ENCODE measurements around the gene ATP5ME.

ATP5ME gene

DNA sequence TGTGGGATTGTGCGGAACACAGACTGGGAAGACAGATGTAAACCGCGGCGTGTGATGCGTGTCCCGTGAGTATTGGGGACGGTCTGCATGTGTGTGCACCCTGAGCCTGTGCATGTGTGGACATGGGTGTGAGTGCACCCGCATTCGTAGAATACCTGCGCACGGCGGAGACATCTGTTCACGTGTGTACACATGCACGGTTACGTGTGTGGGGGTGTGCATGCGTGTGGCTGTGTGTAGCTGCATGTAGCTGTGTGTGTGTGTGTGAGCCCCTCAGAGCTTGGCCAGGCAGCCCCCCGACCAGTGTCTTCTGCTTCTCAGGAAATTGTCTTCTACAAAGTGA lies 19.6 kb downstream of the ATP5ME start:
- Histone ChIP-seq H3K9me3 (ENCODE audit: insufficient read depth, low read length) (no peaks in the 10 kb centered on the region), H3K27ac (ENCODE audit: low read depth, low read length) (no peak overlapping the region), H3K9ac (ENCODE audit: low read length) (no peak overlapping the region), H3K27me3 (ENCODE audit: low read length) (no peaks in the 10 kb centered on the region), H3K4me2 (ENCODE audit: low read depth, low read length, poor library complexity, severe bottlenecking) (no peak overlapping the region), H3K9me2 (replicated peaks; ENCODE audit: insufficient read depth, low read length) (no peaks in the 10 kb centered on the region), H3K79me2 (ENCODE audit: insufficient read depth, low read length) (no peaks in the 10 kb centered on the region), H4K20me1 (ENCODE audit: low read depth, low read length) (no peaks in the 10 kb centered on the region), H2AFZ (ENCODE audit: low read depth, low read length, severe bottlenecking) (no peak overlapping the region), H3K4me3 (ENCODE audit: insufficient read depth, low read length, poor library complexity, severe bottlenecking) (no peak overlapping the region), H3F3A (ENCODE audit: insufficient read depth) (no peaks in the 10 kb centered on the region), H3K36me3 (ENCODE audit: low read length) (no peaks in the 10 kb centered on the region)
- TF ChIP-seq, protein P1, sequence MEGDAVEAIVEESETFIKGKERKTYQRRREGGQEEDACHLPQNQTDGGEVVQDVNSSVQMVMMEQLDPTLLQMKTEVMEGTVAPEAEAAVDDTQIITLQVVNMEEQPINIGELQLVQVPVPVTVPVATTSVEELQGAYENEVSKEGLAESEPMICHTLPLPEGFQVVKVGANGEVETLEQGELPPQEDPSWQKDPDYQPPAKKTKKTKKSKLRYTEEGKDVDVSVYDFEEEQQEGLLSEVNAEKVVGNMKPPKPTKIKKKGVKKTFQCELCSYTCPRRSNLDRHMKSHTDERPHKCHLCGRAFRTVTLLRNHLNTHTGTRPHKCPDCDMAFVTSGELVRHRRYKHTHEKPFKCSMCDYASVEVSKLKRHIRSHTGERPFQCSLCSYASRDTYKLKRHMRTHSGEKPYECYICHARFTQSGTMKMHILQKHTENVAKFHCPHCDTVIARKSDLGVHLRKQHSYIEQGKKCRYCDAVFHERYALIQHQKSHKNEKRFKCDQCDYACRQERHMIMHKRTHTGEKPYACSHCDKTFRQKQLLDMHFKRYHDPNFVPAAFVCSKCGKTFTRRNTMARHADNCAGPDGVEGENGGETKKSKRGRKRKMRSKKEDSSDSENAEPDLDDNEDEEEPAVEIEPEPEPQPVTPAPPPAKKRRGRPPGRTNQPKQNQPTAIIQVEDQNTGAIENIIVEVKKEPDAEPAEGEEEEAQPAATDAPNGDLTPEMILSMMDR (IDR thresholded peaks at IDR 0.05; ENCODE audit: insufficient read depth, low read length, poor library complexity, severe bottlenecking), result no peak
- TF ChIP-seq EZH2phosphoT487 (conservative IDR thresholded peaks at IDR 0.05; ENCODE audit: low read length), result no peak

DNA sequence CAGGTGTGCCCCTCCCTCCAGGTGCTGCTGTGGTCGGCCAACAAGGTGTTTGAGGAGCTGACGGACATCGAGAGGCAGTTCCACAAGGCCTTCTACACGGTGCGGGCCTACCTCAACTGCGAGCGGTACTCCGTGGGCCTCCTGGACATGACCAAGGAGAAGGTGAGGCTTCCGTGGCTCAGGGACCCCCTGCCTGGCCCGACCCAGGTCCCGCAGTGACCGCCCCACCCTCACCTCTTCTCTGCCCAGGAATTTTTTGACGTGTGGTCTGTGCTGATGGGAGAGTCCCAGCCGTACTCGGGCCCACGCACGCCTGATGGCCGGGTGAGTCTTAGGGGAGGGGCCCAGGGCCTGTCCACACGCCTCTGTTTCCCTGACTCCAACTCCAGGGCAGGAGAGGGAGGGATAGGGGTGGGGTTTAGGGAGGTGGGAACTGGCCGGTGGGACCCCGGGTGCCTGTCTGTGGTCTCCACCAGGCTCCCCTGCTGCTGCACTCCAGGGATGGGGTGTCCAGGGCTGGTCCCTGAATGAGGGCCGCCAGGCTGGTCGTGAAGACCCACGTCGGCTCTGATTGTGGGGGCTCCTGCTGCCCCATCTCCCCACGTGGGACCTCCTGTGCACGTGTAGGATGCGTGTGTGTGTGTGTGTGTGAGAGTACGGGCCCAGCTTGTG lies 20.1 kb downstream of the ATP5ME start:
- Histone ChIP-seq H4K20me1 (ENCODE audit: low read depth, low read length) (no peaks in the 10 kb centered on the region), H2AFZ (ENCODE audit: low read depth, low read length, severe bottlenecking) (no peak overlapping the region), H3K27me3 (ENCODE audit: low read length) (no peaks in the 10 kb centered on the region), H3K4me2 (ENCODE audit: low read depth, low read length, poor library complexity, severe bottlenecking) (no peak overlapping the region), H3K9me2 (replicated peaks; ENCODE audit: insufficient read depth, low read length) (no peaks in the 10 kb centered on the region), H3K4me3 (ENCODE audit: insufficient read depth, low read length, poor library complexity, severe bottlenecking) (no peak overlapping the region), H3K9ac (ENCODE audit: low read length) (no peak overlapping the region), H3K9me3 (ENCODE audit: insufficient read depth, low read length) (no peaks in the 10 kb centered on the region), H3K79me2 (ENCODE audit: insufficient read depth, low read length) (no peaks in the 10 kb centered on the region), H3K27ac (ENCODE audit: low read depth, low read length) (no peak overlapping the region), H3K36me3 (ENCODE audit: low read length) (no peaks in the 10 kb centered on the region), H3F3A (ENCODE audit: insufficient read depth) (no peaks in the 10 kb centered on the region)
- TF ChIP-seq EZH2phosphoT487 (conservative IDR thresholded peaks at IDR 0.05; ENCODE audit: low read length), result no peak
- TF ChIP-seq, protein P1 (IDR thresholded peaks at IDR 0.05; ENCODE audit: insufficient read depth, low read length, poor library complexity, severe bottlenecking), result no peak

DNA sequence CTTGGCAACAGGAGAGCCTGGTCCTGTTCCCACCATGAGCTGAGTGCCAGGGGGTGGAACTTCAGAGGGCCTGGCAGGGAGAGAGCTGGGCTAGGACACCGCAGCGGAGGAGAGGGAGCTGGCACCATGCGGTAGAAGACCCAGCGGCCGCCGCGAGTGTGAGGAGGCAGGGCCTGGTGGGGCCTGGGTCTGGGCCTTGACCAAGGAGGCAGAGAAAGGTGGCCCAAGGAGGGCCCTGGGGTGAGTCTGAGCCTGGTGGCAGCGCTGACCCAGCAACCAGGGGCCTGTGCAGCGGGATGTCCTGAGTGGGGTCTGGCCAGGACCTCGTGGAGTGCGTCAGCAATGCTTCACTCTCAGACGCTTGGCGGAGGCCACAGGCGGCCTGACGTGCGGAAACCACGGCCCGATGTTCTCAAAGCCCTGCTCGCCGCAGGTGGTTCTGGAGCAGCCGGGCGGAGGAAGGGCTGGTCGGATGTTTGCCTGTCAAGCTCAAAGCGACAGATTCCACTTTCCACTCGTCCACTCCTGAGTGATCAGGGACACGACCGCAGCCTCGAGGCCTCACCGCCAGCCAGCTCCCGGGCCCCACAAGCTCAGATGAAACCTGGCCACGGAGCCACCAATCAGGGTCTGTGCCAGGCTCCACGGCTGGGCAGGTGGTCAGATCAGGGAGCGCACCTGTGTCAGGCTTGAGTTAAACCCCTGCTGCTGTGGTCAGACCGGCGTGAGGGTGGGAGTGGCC lies 20.8 kb downstream of the ATP5ME start:
- Histone ChIP-seq H4K20me1 (ENCODE audit: low read depth, low read length) (no peaks in the 10 kb centered on the region), H3K27me3 (ENCODE audit: low read length) (no peaks in the 10 kb centered on the region), H3K9me2 (replicated peaks; ENCODE audit: insufficient read depth, low read length) (no peaks in the 10 kb centered on the region), H3K9ac (ENCODE audit: low read length) (no peak overlapping the region), H2AFZ (ENCODE audit: low read depth, low read length, severe bottlenecking) (no peak overlapping the region), H3K9me3 (ENCODE audit: insufficient read depth, low read length) (no peaks in the 10 kb centered on the region), H3K4me2 (ENCODE audit: low read depth, low read length, poor library complexity, severe bottlenecking) (no peak overlapping the region), H3K27ac (ENCODE audit: low read depth, low read length) (no peak overlapping the region), H3F3A (ENCODE audit: insufficient read depth) (no peaks in the 10 kb centered on the region), H3K4me3 (ENCODE audit: insufficient read depth, low read length, poor library complexity, severe bottlenecking) (no peak overlapping the region), H3K79me2 (ENCODE audit: insufficient read depth, low read length) (no peaks in the 10 kb centered on the region), H3K36me3 (ENCODE audit: low read length) (no peaks in the 10 kb centered on the region)
- TF ChIP-seq EZH2phosphoT487 (conservative IDR thresholded peaks at IDR 0.05; ENCODE audit: low read length), result no peak
- TF ChIP-seq, protein P1 (IDR thresholded peaks at IDR 0.05; ENCODE audit: insufficient read depth, low read length, poor library complexity, severe bottlenecking), result no peak

All from SU-DHL-6 (cell line).